Measurements from ENCODE around the gene FYN.
A peak's percentile ranks its signal among the peaks of the same experiment; 100 is the strongest.

Gene FYN

DNA sequence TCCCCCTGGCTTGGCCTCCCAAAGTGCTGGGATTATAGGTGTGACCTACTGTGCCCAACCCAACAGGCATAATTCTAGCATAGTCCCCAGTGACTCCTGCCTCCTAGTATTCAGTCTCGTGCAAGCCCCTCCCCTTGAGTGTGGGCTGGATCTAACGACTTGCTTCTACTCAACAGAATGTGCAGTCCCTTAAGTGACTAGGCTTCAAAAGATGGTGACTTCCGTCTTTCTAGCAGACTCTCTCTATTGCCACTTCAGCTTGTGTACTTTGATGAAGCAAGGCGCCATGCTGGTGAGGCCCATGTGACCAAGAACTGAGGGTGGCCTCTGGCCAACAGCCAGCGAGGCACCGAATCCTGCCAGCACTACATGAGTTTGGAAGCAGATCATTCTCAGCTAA lies 157.9 kb downstream of the FYN start:
- Histone ChIP-seq H3K4me1 (ENCODE audit: control insufficient read depth, insufficient read depth, low read length) (peaks cover 7% of the 10 kb centered on the region), H3K9me3 (ENCODE audit: control insufficient read depth, insufficient read depth, low read depth, low read length) (no peaks in the 10 kb centered on the region), H3K4me3 (ENCODE audit: low read depth, low read length) (no peak overlapping the region), H3K36me3 (ENCODE audit: control insufficient read depth in 2 of 2, insufficient read depth in 1 of 2, low read length in 2 of 2) (peaks cover 0 to 71% of the 10 kb centered on the region in 2 experiments; a peak in 1 of 3 replicates), H3K27ac (ENCODE audit: extremely low read depth, low read depth, low read length) (no peak overlapping the region)
- TF ChIP-seq ZNF354C (tag by site-specific recombination; IDR thresholded peaks at IDR 0.05; ENCODE audit: borderline replicate concordance, low read depth) = no peak
- no peak for TF ChIP-seq ZNF501 (tag by site-specific recombination; IDR thresholded peaks at IDR 0.05)
- TF ChIP-seq ZNF121 (tag by site-specific recombination; IDR thresholded peaks at IDR 0.05) = 0 out of 2 replicates have a peak, but pooled peaks have one; percentile 40
- ChIA-PET POLR2A (no interaction called here), CTCF (interaction anchor here (1.0 to 1.2 kb wide), 2 partner anchors 260 to 329 kb away, joined by 4 read pairs; no protein-coding TSS in a partner anchor)

- ChIA-PET POLR2A (interaction anchor here (0.6 kb wide), 1 partner anchor 232 kb away, joined by 3 read pairs; the partner anchor contains the start of gene REV3L), CTCF (interaction anchor here (1.0 to 1.9 kb wide), 3 partner anchors 9 to 330 kb away, joined by 4 to 8 read pairs (median 4); no protein-coding TSS in a partner anchor)
- TF ChIP-seq ZSCAN23 (tag by site-specific recombination; IDR thresholded peaks at IDR 0.05) (no peak), ZNF423 (tag by site-specific recombination; IDR thresholded peaks at IDR 0.05) (no peak), ZNF10 (tag by site-specific recombination; IDR thresholded peaks at IDR 0.05) (no peak), RBAK (tag by site-specific recombination; IDR thresholded peaks at IDR 0.05) (no peak), KLF16 (tag by site-specific recombination; IDR thresholded peaks at IDR 0.05) (no peak), BCL11B (tag by site-specific recombination; IDR thresholded peaks at IDR 0.05; ENCODE audit: low read depth) (no peak), ZNF544 (tag by site-specific recombination; IDR thresholded peaks at IDR 0.05) (no peak)
- no peaks in the 10 kb centered on the region for H3K9me3 ChIP-seq (ENCODE audit: control insufficient read depth, insufficient read depth, low read depth, low read length)
- no peak overlapping the region for H3K4me3 ChIP-seq (ENCODE audit: low read depth, low read length)
- peaks cover 10% of the 10 kb centered on the region for H3K4me1 ChIP-seq (ENCODE audit: control insufficient read depth, insufficient read depth, low read length)
- peaks cover 0 to 65% of the 10 kb centered on the region in 2 experiments; a peak in 1 of 3 replicates for H3K36me3 ChIP-seq (ENCODE audit: control insufficient read depth in 2 of 2, insufficient read depth in 1 of 2, low read length in 2 of 2)
- no peak overlapping the region for H3K27ac ChIP-seq (ENCODE audit: extremely low read depth, low read depth, low read length)
These were observed 158.6 kb downstream of the FYN start for GRCh38 chr6:111714416-111715270.

DNA sequence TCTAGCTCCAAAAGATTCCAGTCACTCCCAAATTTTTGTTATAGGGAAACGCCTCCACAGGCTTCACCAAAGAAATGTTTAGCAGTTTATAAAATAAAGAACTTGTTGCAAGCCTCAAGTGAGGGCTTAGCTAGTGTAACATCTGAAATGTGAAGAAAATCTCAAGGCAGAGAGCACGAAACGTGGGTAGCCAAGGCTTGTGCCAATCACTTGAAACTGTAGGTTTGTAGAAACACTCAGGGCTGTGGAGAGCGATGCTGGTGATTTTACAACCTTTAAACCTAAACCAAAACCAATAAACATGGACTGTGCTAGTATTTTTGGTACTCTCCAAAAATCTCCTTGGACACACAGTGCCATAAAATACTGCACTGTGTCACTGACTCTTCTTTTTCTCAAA lies 159.4 kb downstream of the FYN start:
- peaks cover 0 to 59% of the 10 kb centered on the region in 2 experiments; a peak in 1 of 3 replicates for H3K36me3 ChIP-seq (ENCODE audit: control insufficient read depth in 2 of 2, insufficient read depth in 1 of 2, low read length in 2 of 2)
- H3K4me3 ChIP-seq (ENCODE audit: low read depth, low read length) = no peak overlapping the region
- peaks cover 10% of the 10 kb centered on the region for H3K4me1 ChIP-seq (ENCODE audit: control insufficient read depth, insufficient read depth, low read length)
- H3K9me3 ChIP-seq (ENCODE audit: control insufficient read depth, insufficient read depth, low read depth, low read length) = no peaks in the 10 kb centered on the region
- POLR2A ChIA-PET = interaction anchor here (0.6 kb wide), 1 partner anchor 231 kb away, joined by 3 read pairs; the partner anchor contains the start of gene REV3L
- CTCF ChIA-PET = interaction anchor here (0.7 to 1.9 kb wide), 3 partner anchors 10 to 363 kb away, joined by 3 to 8 read pairs (median 4); no protein-coding TSS in a partner anchor
- no peak overlapping the region for H3K27ac ChIP-seq (ENCODE audit: extremely low read depth, low read depth, low read length)
- TF ChIP-seq ZNF280D (tag by site-specific recombination; IDR thresholded peaks at IDR 0.05) (no peak), ZNF518A (tag by site-specific recombination; conservative IDR thresholded peaks at IDR 0.05; ENCODE audit: low read depth) (no peak), ZNF514 (tag by site-specific recombination; IDR thresholded peaks at IDR 0.05) (no peak), ZNF658 (tag by site-specific recombination; IDR thresholded peaks at IDR 0.05) (no peak), ZNF311 (tag by site-specific recombination; IDR thresholded peaks at IDR 0.05; ENCODE audit: borderline replicate concordance) (no peak), ZFHX2 (tag by site-specific recombination; conservative IDR thresholded peaks at IDR 0.05) (no peak), ZSCAN23 (tag by site-specific recombination; IDR thresholded peaks at IDR 0.05) (no peak), ZNF580 (tag by site-specific recombination; IDR thresholded peaks at IDR 0.05) (no peak), ZNF239 (tag by site-specific recombination; IDR thresholded peaks at IDR 0.05) (no peak), ZNF792 (tag by site-specific recombination; IDR thresholded peaks at IDR 0.05) (no peak), SCRT2 (tag by site-specific recombination; IDR thresholded peaks at IDR 0.05) (no peak)
- TF ChIP-seq, protein P1, sequence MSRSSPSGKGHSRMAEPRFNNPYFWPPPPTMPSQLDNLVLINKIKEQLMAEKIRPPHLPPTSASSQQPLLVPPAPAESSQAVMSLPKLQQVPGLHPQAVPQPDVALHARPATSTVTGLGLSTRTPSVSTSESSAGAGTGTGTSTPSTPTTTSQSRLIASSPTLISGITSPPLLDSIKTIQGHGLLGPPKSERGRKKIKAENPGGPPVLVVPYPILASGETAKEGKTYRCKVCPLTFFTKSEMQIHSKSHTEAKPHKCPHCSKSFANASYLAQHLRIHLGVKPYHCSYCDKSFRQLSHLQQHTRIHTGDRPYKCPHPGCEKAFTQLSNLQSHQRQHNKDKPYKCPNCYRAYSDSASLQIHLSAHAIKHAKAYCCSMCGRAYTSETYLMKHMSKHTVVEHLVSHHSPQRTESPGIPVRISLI (tag by site-specific recombination; IDR thresholded peaks at IDR 0.05) = no peak

All from HEK293 (cell line).